Measurements from ENCODE around the gene TBCD. TPM values are rescaled to one million over a fixed set of nuclear protein-coding genes. Genes with fewer than 3 reads are reported as not detected.

The TBCD gene
- total RNA-seq, 6 experiments from 2014 or later = 47.3 to 67.6 (median 62.5) TPM

DNA sequence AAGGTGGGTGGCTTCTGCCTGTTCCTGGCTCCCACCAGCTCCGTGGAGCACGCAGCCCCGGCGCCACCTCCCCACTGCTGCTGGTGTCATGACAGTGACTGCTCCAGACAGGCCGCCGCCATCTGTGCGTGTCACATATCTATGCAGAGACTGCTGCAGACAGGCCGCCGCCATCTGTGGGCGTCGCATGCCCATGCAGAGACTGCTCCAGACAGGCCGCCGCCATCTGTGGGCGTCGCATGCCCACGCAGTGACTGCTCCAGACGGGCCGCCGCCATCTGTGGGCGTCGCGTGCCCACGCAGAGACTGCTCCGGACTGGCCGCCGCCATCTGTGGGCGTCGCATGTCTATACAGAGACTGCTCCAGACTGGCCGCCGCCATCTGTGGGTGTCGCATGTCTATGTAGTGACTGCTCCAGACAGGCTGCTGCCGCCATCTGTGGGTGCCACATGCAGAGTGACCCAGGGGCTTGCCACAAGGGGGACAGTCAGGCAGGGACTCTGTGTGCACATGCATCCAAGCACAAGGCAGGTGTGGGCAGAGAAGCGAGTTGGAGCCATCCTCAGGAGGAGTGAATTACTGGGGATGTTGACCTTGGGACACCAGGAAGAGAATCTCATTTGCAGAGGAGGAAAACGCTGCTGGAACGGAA is 38.7 kb upstream of the TBCD start:
- H3K4me1 Mint-ChIP-seq (ENCODE audit: low read depth) = peaks cover 13% of the 10 kb centered on the region
- H3K27me3 Mint-ChIP-seq (ENCODE audit: insufficient read depth) = peaks cover 2% of the 10 kb centered on the region; the same call in 1 of the 2 replicates
- TF ChIP-seq, protein P1, sequence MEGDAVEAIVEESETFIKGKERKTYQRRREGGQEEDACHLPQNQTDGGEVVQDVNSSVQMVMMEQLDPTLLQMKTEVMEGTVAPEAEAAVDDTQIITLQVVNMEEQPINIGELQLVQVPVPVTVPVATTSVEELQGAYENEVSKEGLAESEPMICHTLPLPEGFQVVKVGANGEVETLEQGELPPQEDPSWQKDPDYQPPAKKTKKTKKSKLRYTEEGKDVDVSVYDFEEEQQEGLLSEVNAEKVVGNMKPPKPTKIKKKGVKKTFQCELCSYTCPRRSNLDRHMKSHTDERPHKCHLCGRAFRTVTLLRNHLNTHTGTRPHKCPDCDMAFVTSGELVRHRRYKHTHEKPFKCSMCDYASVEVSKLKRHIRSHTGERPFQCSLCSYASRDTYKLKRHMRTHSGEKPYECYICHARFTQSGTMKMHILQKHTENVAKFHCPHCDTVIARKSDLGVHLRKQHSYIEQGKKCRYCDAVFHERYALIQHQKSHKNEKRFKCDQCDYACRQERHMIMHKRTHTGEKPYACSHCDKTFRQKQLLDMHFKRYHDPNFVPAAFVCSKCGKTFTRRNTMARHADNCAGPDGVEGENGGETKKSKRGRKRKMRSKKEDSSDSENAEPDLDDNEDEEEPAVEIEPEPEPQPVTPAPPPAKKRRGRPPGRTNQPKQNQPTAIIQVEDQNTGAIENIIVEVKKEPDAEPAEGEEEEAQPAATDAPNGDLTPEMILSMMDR (IDR thresholded peaks at IDR 0.05) = no peak
- H3K36me3 Mint-ChIP-seq (ENCODE audit: low read depth) = no peaks in the 10 kb centered on the region
- DNase-seq = no peak
- H3K4me3 Mint-ChIP-seq = no peak overlapping the region
- no peak overlapping the region for H3K27ac Mint-ChIP-seq
- no peaks in the 10 kb centered on the region for H3K9me3 Mint-ChIP-seq

DNA sequence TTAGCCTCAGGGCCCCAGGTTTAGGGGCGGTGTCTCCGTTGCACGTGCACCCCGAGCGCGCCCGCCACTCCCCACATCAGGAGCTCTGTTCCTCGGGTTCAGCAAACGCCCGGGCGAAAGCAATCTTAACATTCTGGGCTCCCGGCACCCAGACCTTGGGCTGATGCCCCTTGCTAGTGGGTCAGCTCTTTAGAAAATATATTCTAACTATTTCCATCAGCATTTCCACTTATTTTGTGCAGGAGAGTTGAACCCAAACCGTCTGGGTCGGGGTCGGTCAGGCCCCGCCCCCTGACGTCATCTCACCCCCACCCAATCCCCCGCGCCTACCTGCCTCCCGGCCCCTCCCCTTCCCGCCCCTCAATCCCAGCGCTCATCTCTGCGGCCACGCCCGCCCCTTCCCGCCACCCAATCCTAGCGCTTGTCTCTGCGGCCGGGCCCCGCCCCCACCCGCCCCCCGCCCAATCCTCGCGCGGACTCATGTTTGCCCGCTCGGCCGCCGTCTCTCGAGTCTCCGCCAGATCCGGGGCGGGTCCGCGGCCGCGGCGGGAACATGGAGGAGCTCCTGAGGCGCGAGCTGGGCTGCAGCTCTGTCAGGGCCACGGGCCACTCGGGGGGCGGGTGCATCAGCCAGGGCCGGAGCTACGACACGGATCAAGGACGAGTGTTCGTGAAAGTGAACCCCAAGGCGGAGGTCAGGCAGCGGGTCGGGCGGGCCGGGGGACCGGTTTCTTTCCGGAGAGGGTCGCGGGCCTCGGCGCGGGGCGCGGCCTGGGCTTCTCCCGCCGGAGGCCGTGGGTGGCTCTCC is 35.5 kb upstream of the TBCD start, which contains the start of gene FN3KRP:
Gene FN3KRP (plus strand): TSS at position 504 of the 808 bp plus-strand sequence. CDS start 50 bp downstream, at position 554.
- H3K9me3 Mint-ChIP-seq = no peaks in the 10 kb centered on the region
- no peaks in the 10 kb centered on the region for H3K36me3 Mint-ChIP-seq (ENCODE audit: low read depth)
- TF ChIP-seq, protein P1 (IDR thresholded peaks at IDR 0.05) = no peak
- peak; percentile 75 for DNase-seq
- peak within 1 kb of the TSS; percentile 83 for H3K27ac Mint-ChIP-seq
- H3K4me1 Mint-ChIP-seq (ENCODE audit: low read depth) = peaks cover 12% of the 10 kb centered on the region
- H3K27me3 Mint-ChIP-seq (ENCODE audit: insufficient read depth) = peaks cover 2% of the 10 kb centered on the region; the same call in 1 of the 2 replicates
- H3K4me3 Mint-ChIP-seq = peak within 1 kb of the TSS; percentile 97

DNA sequence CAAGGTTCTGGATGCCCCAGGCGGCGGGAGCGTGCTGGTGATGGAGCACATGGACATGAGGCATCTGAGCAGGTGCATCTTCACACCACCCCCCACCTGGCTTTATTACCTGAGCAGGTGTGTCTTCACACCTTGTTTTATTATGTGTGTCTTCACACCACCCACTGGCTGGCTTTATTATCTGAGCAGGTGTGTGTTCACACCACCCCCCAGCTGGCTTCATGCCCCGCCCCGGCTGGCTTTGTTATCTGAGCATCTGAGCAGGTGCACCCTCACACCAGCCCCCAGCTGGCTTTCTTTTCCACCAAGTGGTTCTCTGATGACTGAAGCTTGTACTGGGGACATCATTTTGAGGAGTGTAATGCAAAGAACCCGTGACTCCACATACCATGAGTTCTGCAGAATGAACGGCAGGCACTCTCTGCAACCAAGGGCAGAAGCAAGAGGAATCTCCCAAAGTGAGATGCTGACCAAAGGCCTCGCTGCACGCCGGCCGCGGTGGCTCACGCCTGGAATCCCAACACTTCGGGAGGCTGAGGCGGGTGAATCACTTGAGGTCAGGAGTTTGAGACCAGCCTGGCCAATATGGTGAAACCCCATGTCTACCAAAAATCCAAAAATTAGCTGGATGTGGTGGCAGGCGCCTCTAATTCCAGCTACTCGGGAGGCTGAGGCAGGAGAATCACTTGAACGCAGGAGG is 32.7 kb upstream of the TBCD start:
- H3K27ac Mint-ChIP-seq = no peak overlapping the region
- H3K36me3 Mint-ChIP-seq (ENCODE audit: low read depth) = peaks cover 13% of the 10 kb centered on the region; the same call in 1 of the 2 replicates
- peaks cover 12% of the 10 kb centered on the region for H3K4me1 Mint-ChIP-seq (ENCODE audit: low read depth)
- TF ChIP-seq, protein P1 (IDR thresholded peaks at IDR 0.05) = no peak
- no peak overlapping the region for H3K4me3 Mint-ChIP-seq
- no peaks in the 10 kb centered on the region for H3K9me3 Mint-ChIP-seq
- peaks cover 2% of the 10 kb centered on the region; the same call in 1 of the 2 replicates for H3K27me3 Mint-ChIP-seq (ENCODE audit: insufficient read depth)
- DNase-seq = no peak

DNA sequence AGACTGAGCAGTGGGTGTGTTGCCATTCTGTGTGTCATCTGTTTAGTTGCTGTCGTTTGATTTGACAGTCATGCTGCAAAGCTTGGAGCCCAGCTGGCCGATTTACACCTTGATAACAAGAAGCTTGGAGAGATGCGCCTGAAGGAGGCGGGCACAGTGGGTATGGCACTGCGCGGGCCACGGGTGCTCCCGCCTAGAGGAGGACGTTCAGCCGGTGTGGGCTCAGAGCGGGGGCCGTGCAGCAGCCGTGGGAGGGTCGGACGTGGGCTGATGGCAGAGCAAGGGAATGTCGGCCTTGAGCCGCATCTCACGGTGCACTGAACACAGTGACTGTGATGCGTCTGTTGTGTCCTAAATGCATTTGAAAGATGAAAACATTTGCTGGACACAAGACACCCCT is 31.7 kb upstream of the TBCD start:
- no peak for DNase-seq
- Mint-ChIP-seq H3K9me3 (no peaks in the 10 kb centered on the region), H3K4me3 (no peak overlapping the region), H3K27ac (no peak overlapping the region), H3K4me1 (ENCODE audit: low read depth) (peaks cover 12% of the 10 kb centered on the region), H3K36me3 (ENCODE audit: low read depth) (peaks cover 13% of the 10 kb centered on the region; the same call in 1 of the 2 replicates), H3K27me3 (ENCODE audit: insufficient read depth) (peaks cover 2% of the 10 kb centered on the region; the same call in 1 of the 2 replicates)
- TF ChIP-seq, protein P1 (IDR thresholded peaks at IDR 0.05) = no peak

DNA sequence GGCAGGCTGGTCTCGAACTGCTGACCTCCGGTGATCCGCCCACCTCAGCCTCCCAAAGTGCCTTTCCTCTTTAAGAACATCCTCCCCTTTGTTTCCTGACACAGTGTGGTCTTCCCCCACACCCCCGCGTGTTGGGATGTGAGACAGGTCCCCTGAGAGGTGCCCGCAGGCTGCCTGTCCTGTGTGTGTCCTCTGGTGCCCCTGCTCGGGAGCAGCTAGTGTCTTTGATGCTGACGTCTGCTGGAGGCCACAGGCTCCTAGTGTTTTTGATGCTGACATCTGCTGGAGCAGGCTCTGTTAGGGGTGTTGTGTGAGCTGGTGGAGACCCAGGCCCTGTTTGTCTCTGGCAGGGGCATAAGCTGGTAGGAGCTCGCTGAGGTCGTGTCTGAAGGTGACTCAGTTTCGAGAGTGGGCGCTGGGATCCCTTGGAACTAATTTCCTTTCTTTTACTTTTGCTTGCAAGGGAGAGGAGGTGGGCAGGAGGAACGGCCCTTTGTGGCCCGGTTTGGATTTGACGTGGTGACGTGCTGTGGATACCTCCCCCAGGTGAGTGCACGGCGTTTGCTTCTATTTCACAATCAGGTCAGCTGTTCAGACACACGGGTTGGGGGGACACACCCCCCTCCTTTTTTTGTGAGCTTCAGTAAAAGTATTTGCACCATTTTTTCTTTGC is 29.4 kb upstream of the TBCD start:
- H3K27ac Mint-ChIP-seq = no peak overlapping the region
- DNase-seq = no peak
- TF ChIP-seq, protein P1 (IDR thresholded peaks at IDR 0.05) = no peak
- no peaks in the 10 kb centered on the region for H3K9me3 Mint-ChIP-seq
- H3K36me3 Mint-ChIP-seq (ENCODE audit: low read depth) = peaks cover 13% of the 10 kb centered on the region; the same call in 1 of the 2 replicates
- H3K4me3 Mint-ChIP-seq = no peak overlapping the region
- peaks cover 8% of the 10 kb centered on the region for H3K4me1 Mint-ChIP-seq (ENCODE audit: low read depth)
- H3K27me3 Mint-ChIP-seq (ENCODE audit: insufficient read depth) = peaks cover 2% of the 10 kb centered on the region; the same call in 1 of the 2 replicates

Measured in HFFc6 (cell line).